Activated T-helper 1 cell treated with anti-CD3 and anti-CD28 coated beads, Interleukin-2, amount 50 U/mL, for 16 hours (primary cell): ENCODE data around the gene ANKRD30B.
"Not testable (repeated sequence)": the region's sequence is repeated elsewhere in the genome, so short reads cannot be mapped to it uniquely, and the experiment has no call there.

Experiments
- DNase-seq, 2 donors: peaks; one replicate each; pipeline ENCODE4 v3.0.0-alpha.2; 2020; ENCODE audit warnings: low read depth in 1 of 2, low spot score in 1 of 2

Gene ANKRD30B, protein sequence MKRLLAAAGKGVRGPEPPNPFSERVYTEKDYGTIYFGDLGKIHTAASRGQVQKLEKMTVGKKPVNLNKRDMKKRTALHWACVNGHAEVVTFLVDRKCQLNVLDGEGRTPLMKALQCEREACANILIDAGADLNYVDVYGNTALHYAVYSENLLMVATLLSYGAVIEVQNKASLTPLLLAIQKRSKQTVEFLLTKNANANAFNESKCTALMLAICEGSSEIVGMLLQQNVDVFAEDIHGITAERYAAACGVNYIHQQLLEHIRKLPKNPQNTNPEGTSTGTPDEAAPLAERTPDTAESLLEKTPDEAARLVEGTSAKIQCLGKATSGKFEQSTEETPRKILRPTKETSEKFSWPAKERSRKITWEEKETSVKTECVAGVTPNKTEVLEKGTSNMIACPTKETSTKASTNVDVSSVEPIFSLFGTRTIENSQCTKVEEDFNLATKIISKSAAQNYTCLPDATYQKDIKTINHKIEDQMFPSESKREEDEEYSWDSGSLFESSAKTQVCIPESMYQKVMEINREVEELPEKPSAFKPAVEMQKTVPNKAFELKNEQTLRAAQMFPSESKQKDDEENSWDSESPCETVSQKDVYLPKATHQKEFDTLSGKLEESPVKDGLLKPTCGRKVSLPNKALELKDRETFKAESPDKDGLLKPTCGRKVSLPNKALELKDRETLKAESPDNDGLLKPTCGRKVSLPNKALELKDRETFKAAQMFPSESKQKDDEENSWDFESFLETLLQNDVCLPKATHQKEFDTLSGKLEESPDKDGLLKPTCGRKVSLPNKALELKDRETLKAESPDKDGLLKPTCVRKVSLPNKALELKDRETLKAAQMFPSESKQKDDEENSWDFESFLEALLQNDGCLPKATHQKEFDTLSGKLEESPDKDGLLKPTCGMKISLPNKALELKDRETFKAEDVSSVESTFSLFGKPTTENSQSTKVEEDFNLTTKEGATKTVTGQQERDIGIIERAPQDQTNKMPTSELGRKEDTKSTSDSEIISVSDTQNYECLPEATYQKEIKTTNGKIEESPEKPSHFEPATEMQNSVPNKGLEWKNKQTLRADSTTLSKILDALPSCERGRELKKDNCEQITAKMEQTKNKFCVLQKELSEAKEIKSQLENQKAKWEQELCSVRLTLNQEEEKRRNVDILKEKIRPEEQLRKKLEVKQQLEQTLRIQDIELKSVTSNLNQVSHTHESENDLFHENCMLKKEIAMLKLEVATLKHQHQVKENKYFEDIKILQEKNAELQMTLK (N-terminal part only)

GRCh38 chr18:14747513-14748474 lies at the start of gene ANKRD30B:
TSS of gene ANKRD30B (plus strand) at chr18:14748172. CDS start at chr18:14748420, 248 bp downstream.
- DNase-seq, result no peak

- DNase-seq, result not testable (repeated sequence)
These were observed 46.5 kb upstream of the ANKRD30B start for GRCh38 chr18:14701286-14702040.

DNA sequence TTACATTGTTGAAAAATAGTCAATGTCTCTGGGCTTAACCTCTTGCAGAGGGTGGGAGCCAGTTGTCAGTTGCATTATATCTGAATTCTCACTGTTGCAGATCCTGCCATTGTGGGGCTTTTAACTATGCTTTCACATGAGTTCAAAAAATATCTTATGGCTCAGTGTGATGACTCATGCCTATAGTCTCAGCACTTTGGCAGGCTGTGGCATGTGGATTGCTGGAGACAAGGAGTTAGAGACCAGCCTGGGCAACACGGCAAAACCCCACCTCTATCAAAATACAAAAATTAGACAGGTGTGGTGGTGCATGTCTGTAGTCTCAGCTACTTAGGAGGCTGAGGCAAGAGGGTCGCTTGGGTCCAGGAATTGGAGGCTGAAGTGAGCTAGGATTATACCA lies 38.2 kb upstream of the ANKRD30B start:
- not testable (repeated sequence) for DNase-seq

DNA sequence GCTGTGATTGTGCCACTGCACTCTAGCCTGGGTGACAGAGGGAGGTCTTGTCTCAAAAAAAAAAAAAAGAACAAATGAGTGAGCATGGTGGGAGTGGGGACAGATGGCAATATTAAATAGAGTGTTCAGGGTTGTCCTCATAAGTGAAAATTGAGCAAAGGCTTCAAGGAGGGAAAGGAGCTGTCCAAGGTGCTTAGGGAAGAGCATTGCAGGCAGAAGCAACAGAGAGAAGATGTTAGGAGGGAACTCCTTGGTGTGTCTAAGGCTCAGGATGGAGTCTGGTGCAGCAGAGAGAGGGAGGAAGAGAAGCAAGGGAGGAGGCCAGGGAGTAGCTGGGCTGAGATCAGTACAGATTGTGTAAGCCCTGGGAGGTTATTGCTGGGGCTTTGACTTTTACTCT lies 26.4 kb upstream of the ANKRD30B start:
- DNase-seq, result not testable (repeated sequence)

- not testable (repeated sequence) for DNase-seq
These were observed 8.9 kb upstream of the ANKRD30B start for GRCh38 chr18:14739056-14739455.

GRCh38 chr18:14746897-14747296 lies 1.1 kb upstream of the ANKRD30B start:
- no peak for DNase-seq

- no peak for DNase-seq
These were observed 524 bp downstream of the ANKRD30B start for GRCh38 chr18:14748496-14748895.

- DNase-seq, result not testable (repeated sequence)
These were observed 15.6 kb downstream of the ANKRD30B start for GRCh38 chr18:14763566-14763965.

- DNase-seq, result no peak
These were observed 19.5 kb downstream of the ANKRD30B start for GRCh38 chr18:14767474-14767873.

DNA sequence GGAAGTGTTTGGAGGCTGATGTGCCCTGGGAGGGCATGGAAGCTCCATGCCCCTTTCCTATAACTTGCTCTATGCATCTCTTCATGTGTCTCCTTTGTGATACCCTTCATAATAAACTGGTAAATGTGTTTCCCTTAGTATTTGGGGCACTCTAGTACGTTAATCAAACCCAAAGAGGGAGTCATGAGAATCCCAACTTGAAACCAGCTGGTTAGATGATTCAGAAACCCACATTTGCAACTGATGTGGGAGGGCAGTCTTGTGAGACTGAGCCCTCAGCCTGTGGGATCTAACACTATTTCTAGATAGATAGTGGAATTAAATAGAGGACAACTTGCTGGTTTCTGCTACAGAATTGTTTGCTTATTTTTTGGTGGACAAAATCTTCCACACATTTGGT lies 20.3 kb downstream of the ANKRD30B start:
- no peak for DNase-seq

DNA sequence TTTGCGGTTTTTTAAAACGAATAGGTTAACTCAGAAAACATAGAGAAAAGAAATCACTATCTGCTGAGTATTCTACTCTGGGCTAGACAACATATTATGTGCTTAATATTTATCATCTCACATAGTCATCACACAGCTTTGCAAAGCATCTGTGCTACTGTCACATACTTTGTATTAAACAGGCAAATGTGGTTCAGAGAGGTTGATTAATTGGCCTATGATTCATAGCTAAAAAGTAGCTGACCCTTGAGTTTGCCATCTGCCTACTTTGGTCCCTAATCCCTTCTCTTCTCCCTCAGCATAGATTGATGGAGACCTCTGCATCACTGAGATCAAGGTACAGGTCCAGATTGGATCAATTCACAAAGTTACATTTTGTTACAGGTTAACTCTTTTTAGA lies 21.4 kb downstream of the ANKRD30B start:
- DNase-seq, result no peak

GRCh38 chr18:14776801-14777200 lies 28.8 kb downstream of the ANKRD30B start:
- DNase-seq, result no peak

- DNase-seq, result no peak
These were observed 33.7 kb downstream of the ANKRD30B start for GRCh38 chr18:14781671-14782070.

DNA sequence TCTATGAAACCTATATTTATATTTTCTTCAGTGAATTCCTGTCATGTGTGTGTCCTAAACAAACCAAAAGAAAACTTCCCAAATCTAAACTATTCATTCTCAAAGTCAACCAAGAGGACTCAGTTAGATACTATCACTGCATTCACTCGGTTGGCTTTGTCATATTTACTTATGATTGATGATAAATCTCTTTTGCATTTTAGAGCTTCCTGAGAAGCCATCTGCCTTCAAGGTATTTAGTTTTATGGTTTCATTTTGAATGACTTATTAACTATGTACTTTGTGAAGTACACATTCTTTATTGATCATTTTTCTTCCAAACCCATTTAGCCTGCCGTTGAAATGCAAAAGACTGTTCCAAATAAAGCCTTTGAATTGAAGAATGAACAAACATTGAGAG lies 36.2 kb downstream of the ANKRD30B start:
- no peak for DNase-seq

DNA sequence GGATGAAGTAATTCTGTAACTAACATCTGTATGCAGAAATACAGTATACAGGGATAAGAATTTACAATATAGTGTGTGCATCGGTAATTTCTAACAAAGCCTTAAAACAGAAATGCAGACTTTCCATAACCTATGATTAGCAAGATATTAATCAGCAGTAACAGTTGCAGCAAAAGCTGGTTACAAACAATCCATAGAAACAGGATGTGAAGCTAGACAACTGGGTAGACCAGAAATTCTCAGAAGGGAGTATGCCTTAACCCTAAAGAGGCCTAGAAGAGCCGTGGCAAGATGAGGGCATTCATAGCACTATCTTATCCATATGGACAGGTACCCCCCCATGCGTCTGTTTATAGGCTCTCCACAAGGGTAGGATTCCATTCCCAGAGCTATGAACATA lies 48.9 kb downstream of the ANKRD30B start:
- not testable (repeated sequence) for DNase-seq

DNA sequence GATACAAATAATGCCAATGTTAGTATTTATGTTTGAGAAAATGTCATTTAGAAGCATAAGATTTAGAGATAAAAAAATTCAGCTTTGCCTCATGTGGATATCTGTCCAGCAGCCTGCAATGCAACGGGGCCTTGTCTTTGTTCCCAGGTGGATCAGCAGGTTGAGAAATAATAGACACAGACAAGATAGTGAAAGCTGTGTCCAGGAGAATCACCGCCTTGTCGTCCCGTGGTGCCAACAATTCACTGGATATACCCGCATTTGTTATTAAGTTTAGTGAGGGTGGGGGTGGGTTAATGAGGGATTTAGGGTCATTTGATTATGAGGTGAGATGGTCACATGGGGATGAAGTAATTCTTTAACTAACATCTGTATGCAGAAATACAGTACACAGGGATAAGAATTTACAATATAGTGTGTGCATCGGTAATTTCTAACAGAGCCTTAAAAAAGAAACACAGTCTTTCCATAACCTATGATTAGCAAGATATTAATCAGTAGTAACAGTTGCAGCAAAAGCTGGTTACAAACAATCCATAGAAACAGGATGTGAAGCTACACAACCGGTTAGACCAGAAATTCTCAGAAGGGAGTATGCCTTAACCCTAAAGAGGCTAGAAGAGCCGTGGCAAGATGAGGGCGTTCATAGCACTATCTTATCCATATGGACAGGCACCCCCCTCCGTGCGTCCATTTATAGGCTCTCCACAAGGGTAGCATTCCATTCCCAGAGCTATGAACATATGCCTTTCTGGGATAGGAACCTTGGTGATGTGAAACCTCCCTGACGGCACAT lies 50.2 kb downstream of the ANKRD30B start:
- not testable (repeated sequence) for DNase-seq

- not testable (repeated sequence) for DNase-seq
These were observed 63.1 kb downstream of the ANKRD30B start for GRCh38 chr18:14811081-14811480.

- not testable (repeated sequence) for DNase-seq
These were observed 79.1 kb downstream of the ANKRD30B start for GRCh38 chr18:14826972-14827632.
